ENCODE data around the gene METAP1.

DNA sequence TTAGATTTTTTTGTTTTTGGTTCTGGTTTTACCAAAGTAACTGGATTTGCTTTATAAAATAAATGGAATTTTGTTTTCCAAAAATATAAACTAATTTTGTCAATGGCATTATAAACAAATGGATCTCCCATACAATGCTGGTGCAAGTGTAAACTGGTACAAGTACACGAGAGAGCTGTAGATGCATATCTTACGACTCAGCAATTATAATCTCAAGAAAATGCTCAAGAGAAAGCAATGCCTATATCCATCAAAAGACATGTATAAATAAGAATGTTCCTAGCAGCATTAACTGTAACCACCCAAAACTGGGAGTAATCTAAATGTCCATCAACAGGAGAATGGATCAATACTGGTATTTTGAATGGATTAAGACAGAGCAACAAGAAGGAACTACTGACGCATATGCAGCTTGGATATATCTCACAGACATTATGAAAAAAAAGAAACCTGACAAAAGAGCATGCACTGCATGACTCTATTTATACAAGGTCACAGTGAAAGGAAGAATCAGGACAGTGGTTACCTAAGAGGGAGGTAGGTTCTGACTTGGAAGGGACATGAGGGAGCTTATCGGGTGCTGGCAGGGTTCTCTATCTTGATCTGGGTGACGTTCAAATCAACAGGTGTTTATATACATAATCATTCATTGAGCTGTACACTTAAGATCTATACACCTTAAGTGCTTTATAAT lies 83.6 kb downstream of the METAP1 start:
- TF ChIP-seq, protein P1, sequence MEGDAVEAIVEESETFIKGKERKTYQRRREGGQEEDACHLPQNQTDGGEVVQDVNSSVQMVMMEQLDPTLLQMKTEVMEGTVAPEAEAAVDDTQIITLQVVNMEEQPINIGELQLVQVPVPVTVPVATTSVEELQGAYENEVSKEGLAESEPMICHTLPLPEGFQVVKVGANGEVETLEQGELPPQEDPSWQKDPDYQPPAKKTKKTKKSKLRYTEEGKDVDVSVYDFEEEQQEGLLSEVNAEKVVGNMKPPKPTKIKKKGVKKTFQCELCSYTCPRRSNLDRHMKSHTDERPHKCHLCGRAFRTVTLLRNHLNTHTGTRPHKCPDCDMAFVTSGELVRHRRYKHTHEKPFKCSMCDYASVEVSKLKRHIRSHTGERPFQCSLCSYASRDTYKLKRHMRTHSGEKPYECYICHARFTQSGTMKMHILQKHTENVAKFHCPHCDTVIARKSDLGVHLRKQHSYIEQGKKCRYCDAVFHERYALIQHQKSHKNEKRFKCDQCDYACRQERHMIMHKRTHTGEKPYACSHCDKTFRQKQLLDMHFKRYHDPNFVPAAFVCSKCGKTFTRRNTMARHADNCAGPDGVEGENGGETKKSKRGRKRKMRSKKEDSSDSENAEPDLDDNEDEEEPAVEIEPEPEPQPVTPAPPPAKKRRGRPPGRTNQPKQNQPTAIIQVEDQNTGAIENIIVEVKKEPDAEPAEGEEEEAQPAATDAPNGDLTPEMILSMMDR (conservative IDR thresholded peaks at IDR 0.05) = no peak
- no peak for TF ChIP-seq ZFX (IDR thresholded peaks at IDR 0.05)

Measured in C4-2B (cell line).